ENCODE results near the gene OGFOD2.

DNA sequence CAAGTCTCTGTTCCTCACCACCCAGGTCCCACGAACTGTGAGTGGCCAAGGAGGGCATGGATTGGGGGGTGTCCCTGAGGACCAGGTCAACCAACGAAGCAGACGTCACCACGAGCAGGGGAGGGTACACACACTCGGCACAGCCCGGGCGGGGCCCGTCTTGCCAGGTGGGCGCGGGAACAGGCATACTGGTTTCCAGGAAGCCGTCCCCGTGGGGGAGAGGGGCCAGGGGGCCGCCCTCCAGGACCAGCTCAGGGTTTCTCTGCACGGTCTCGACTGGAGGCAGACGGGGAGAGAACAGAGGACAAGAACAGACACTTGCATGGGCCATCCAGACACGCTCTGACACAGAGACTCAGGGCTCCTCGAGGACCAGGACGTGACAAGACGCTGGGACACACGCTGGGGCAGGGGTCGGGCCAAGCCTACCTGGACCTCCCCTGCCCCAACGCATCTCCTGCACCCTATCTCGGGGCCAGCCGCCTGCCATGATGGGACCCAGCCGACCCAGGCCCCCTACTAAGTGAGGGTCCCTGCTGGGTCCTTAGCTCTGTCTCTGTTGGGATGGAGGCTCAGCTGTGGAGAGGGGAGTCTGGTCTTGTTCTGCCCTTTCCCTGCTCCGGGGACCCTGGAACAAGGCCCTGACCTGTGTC is 16.7 kb downstream of the OGFOD2 start:
- TF ChIP-seq, protein P1, sequence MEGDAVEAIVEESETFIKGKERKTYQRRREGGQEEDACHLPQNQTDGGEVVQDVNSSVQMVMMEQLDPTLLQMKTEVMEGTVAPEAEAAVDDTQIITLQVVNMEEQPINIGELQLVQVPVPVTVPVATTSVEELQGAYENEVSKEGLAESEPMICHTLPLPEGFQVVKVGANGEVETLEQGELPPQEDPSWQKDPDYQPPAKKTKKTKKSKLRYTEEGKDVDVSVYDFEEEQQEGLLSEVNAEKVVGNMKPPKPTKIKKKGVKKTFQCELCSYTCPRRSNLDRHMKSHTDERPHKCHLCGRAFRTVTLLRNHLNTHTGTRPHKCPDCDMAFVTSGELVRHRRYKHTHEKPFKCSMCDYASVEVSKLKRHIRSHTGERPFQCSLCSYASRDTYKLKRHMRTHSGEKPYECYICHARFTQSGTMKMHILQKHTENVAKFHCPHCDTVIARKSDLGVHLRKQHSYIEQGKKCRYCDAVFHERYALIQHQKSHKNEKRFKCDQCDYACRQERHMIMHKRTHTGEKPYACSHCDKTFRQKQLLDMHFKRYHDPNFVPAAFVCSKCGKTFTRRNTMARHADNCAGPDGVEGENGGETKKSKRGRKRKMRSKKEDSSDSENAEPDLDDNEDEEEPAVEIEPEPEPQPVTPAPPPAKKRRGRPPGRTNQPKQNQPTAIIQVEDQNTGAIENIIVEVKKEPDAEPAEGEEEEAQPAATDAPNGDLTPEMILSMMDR (conservative IDR thresholded peaks at IDR 0.05) = no peak
- TF ChIP-seq ZFX (IDR thresholded peaks at IDR 0.05) = no peak
